Activated naive CD8-positive, alpha-beta T cell treated with anti-CD3 and anti-CD28 coated beads, Interleukin-2, amount 10 ng/mL, durations not matched to agents 7 days and 5 days (primary cell): ENCODE results near the gene ARRDC2. TPM values are rescaled to one million over a fixed set of nuclear protein-coding genes. Genes with fewer than 3 reads are reported as not detected.

Experiments used
- ATAC-seq: fragments of 150-1000 bp; cut with Tn5 transposase; one replicate; pipeline ENCODE4 v1.10.0; 2021; ENCODE audit warnings: low read depth, moderate library complexity
- POLR2A ChIA-PET: fragments of 350-600 bp; sonication (Branson Sonifier 250); formaldehyde crosslinking; loops from one replicate; lab custom pipeline; 2021; ENCODE audit warnings: antibody characterized with exemption; lab: Charles Lee
- DNase-seq: peaks from one replicate; pipeline ENCODE4 v3.0.0; 2021
- H3K27ac Mint-ChIP-seq: one replicate; pipeline ENCODE4 v1.8.0; 2022; ENCODE audit warnings: mild to moderate bottlenecking, mixed read lengths
- H3K27me3 Mint-ChIP-seq: one replicate; pipeline ENCODE4 v1.8.0; 2022; ENCODE audit warnings: mild to moderate bottlenecking, moderate library complexity, mixed read lengths
- H3K36me3 Mint-ChIP-seq: one replicate; pipeline ENCODE4 v1.8.0; 2021; ENCODE audit warnings: mild to moderate bottlenecking, mixed read lengths
- H3K4me1 Mint-ChIP-seq: one replicate; pipeline ENCODE4 v1.8.0; 2021; ENCODE audit warnings: mixed read lengths
- H3K4me3 Mint-ChIP-seq: one replicate; pipeline ENCODE4 v1.8.0; 2022; ENCODE audit warnings: mild to moderate bottlenecking, moderate library complexity, mixed read lengths
- H3K9me3 Mint-ChIP-seq: one replicate; pipeline ENCODE4 v1.8.0; 2021; ENCODE audit warnings: mixed read lengths
- total RNA-seq, 2 experiments: library from RNA; stranded (reverse); gene quantifications; one replicate each; pipeline ENCODE4 v1.2.3, GENCODE V29; 2021

The ARRDC2 gene
- total RNA-seq, 2 experiments from 2014 or later = 66.5 to 71.2 TPM

GRCh38 chr19:18059902-18060301 is 51.9 kb downstream of the ARRDC2 start:
- Mint-ChIP-seq H3K9me3 (no peaks in the 10 kb centered on the region), H3K27ac (no peak overlapping the region), H3K36me3 (peaks cover 19% of the 10 kb centered on the region), H3K27me3 (no peaks in the 10 kb centered on the region), H3K4me1 (peaks cover 12% of the 10 kb centered on the region), H3K4me3 (no peak overlapping the region)
- DNase-seq = no peak
- POLR2A ChIA-PET = interaction anchor here (0.6 to 2.1 kb wide), 4 partner anchors 15 to 59 kb away, joined by 3 to 9 read pairs (median 4); partner anchors contain the start of gene ARRDC2
- ATAC-seq = no peak

- H3K4me3 Mint-ChIP-seq = no peak overlapping the region
- no peaks in the 10 kb centered on the region for H3K9me3 Mint-ChIP-seq
- POLR2A ChIA-PET = interaction anchor here (0.6 to 1.4 kb wide), 2 partner anchors 35 to 53 kb away, joined by 3 to 4 read pairs; partner anchors contain the start of gene ARRDC2
- H3K4me1 Mint-ChIP-seq = peaks cover 12% of the 10 kb centered on the region
- peaks cover 23% of the 10 kb centered on the region for H3K36me3 Mint-ChIP-seq
- no peak overlapping the region for H3K27ac Mint-ChIP-seq
- DNase-seq = no peak
- H3K27me3 Mint-ChIP-seq = no peaks in the 10 kb centered on the region
- ATAC-seq = no peak
Observed at GRCh38 chr19:18060472-18060871, 52.5 kb downstream of the ARRDC2 start.

- H3K36me3 Mint-ChIP-seq = peaks cover 26% of the 10 kb centered on the region
- DNase-seq (no peak), ATAC-seq (no peak)
- no peaks in the 10 kb centered on the region for H3K9me3 Mint-ChIP-seq
- POLR2A ChIA-PET = interaction anchor here (0.6 to 1.1 kb wide), 2 partner anchors 61 to 265 kb away, joined by 3 read pairs; no protein-coding TSS in a partner anchor
- H3K27ac Mint-ChIP-seq = no peak overlapping the region
- no peaks in the 10 kb centered on the region for H3K27me3 Mint-ChIP-seq
- H3K4me1 Mint-ChIP-seq = peaks cover 10% of the 10 kb centered on the region
- no peak overlapping the region for H3K4me3 Mint-ChIP-seq
Observed at GRCh38 chr19:18062028-18062427, 54.1 kb downstream of the ARRDC2 start.

- DNase-seq (no peak), ATAC-seq (no peak)
- H3K9me3 Mint-ChIP-seq = no peaks in the 10 kb centered on the region
- POLR2A ChIA-PET = interaction anchor here (0.6 kb wide), 1 partner anchor 28 kb away, joined by 3 read pairs; no protein-coding TSS in a partner anchor
- H3K27ac Mint-ChIP-seq = no peak overlapping the region
- H3K4me1 Mint-ChIP-seq = peaks cover 6% of the 10 kb centered on the region
- H3K36me3 Mint-ChIP-seq = peaks cover 25% of the 10 kb centered on the region
- H3K4me3 Mint-ChIP-seq = no peak overlapping the region
- H3K27me3 Mint-ChIP-seq = no peaks in the 10 kb centered on the region
Observed at GRCh38 chr19:18063463-18063862, 55.5 kb downstream of the ARRDC2 start.

Other genes with a start within 250 kb of the ARRDC2 start
- not detected for gene B3GNT3, start 213.0 kb upstream of the ARRDC2 start, total RNA-seq
- gene INSL3, start 186.7 kb upstream of the ARRDC2 start, total RNA-seq = 1 to 10 TPM; 1.6 to 2.9 TPM
- 100 to 1,000 TPM; 119 to 122 TPM for gene JAK3, start 160.2 kb upstream of the ARRDC2 start, total RNA-seq
- gene RPL18A, start 148.3 kb upstream of the ARRDC2 start, total RNA-seq = 1,000 to 10,000 TPM; 2,260 to 2,272 TPM
- gene SLC5A5, start 136.2 kb upstream of the ARRDC2 start, total RNA-seq = 1 to 10 TPM; 1.8 to 2.2 TPM
- gene CCDC124, start 75.2 kb upstream of the ARRDC2 start, total RNA-seq = 10 to 100 TPM; 54.2 to 56.4 TPM
- not detected for gene KCNN1, start 41.1 kb upstream of the ARRDC2 start, total RNA-seq
- gene IL12RB1, start 78.8 kb downstream of the ARRDC2 start, total RNA-seq = 10 to 100 TPM; 52.5 to 56.4 TPM
- 10 to 100 TPM; 36.7 to 38.3 TPM for gene MAST3, start 89.6 kb downstream of the ARRDC2 start, total RNA-seq
- 10 to 100 TPM; 11.4 to 12.9 TPM for gene PIK3R2, start 145.0 kb downstream of the ARRDC2 start, total RNA-seq
- 10 to 100 TPM; 78.8 to 80.8 TPM for gene IFI30, start 165.6 kb downstream of the ARRDC2 start, total RNA-seq
- gene MPV17L2, start 185.0 kb downstream of the ARRDC2 start, total RNA-seq = 1 to 10 TPM; 5.8 to 6.5 TPM
- gene RAB3A, start 195.9 kb downstream of the ARRDC2 start, total RNA-seq = 1 to 10 TPM; 3.0 to 6.1 TPM
- gene PDE4C, start 218.3 kb downstream of the ARRDC2 start, total RNA-seq = under 1 TPM in 1 of 2 experiments, not detected in 1; 0.65 TPM